MM.1S (cell line): ENCODE measurements around the gene ACOD1.

Experiments used
- DNase-seq: peaks from one replicate; pipeline ENCODE4 v3.0.0-alpha.2; 2015
- H2AFZ ChIP-seq: fragments of 300-600 bp; sonication (generic); 2 replicates; pipeline ENCODE4 v1.6.0; 2016; ENCODE audit warnings: antibody characterized with exemption, low read length
- H3F3A ChIP-seq: fragments of 300-600 bp; sonication (generic); 2 replicates; pipeline ENCODE4 v1.6.1; 2016; ENCODE audit warnings: mild to moderate bottlenecking, antibody characterized with exemption, low read length, moderate library complexity, mixed read lengths; ENCODE audit not compliant: insufficient read depth
- H3K27ac ChIP-seq: fragments of 300-600 bp; sonication (generic); 2 replicates; pipeline ENCODE4 v1.5.1; 2016; ENCODE audit warnings: mild to moderate bottlenecking, low read length
- H3K27me3 ChIP-seq: fragments of 300-600 bp; sonication (generic); replicated peaks from 2 replicates; pipeline ENCODE4 v1.6.0; 2016; ENCODE audit warnings: low read length; ENCODE audit not compliant: insufficient read depth
- H3K36me3 ChIP-seq: fragments of 300-600 bp; sonication (generic); replicated peaks from 2 replicates; pipeline ENCODE4 v1.6.1; 2016; ENCODE audit warnings: mild to moderate bottlenecking, low read length, mixed read lengths; ENCODE audit not compliant: insufficient read depth
- H3K4me1 ChIP-seq: fragments of 300-600 bp; sonication (generic); 2 replicates; pipeline ENCODE4 v1.6.1; 2016; ENCODE audit warnings: low read length, mixed read lengths
- H3K4me2 ChIP-seq: fragments of 300-600 bp; sonication (generic); 2 replicates; pipeline ENCODE4 v1.6.0; 2016; ENCODE audit warnings: low read depth, low read length
- H3K4me3 ChIP-seq: fragments of 300-600 bp; sonication (generic); 2 replicates; pipeline ENCODE4 v1.5.1; 2016; ENCODE audit warnings: low read length, mixed read lengths
- H3K79me2 ChIP-seq: fragments of 300-600 bp; sonication (generic); 2 replicates; pipeline ENCODE4 v1.6.1; 2016; ENCODE audit warnings: mixed run types, low read length, mixed read lengths
- H3K9ac ChIP-seq: fragments of 300-600 bp; sonication (generic); 2 replicates; pipeline ENCODE4 v1.6.1; 2016; ENCODE audit warnings: low read length, mixed read lengths
- H3K9me2 ChIP-seq: fragments of 300-600 bp; sonication (generic); replicated peaks from 2 replicates; pipeline ENCODE4 v1.6.1; 2016; ENCODE audit warnings: mild to moderate bottlenecking, low read length, mixed read lengths; ENCODE audit not compliant: insufficient read depth
- H3K9me3 ChIP-seq: fragments of 300-600 bp; sonication (generic); replicated peaks from 2 replicates; pipeline ENCODE4 v1.6.1; 2016; ENCODE audit warnings: mild to moderate bottlenecking, low read length, mixed read lengths; ENCODE audit not compliant: insufficient read depth
- H4K20me1 ChIP-seq: fragments of 300-600 bp; sonication (generic); 2 replicates; pipeline ENCODE4 v1.6.1; 2016; ENCODE audit warnings: mild to moderate bottlenecking, low read length, moderate library complexity, mixed read lengths; ENCODE audit not compliant: insufficient read depth
- CTCF ChIP-seq: fragments of 300-600 bp; sonication (generic); IDR thresholded peaks from 2 replicates; pipeline ENCODE4 v1.5.1; 2016; ENCODE audit warnings: antibody characterized with exemption, low read length, mixed read lengths
- EZH2 ChIP-seq: fragments of 300-600 bp; sonication (generic); optimal IDR thresholded peaks from 2 replicates; pipeline ENCODE3; 2017; ENCODE audit warnings: low read depth, mild to moderate bottlenecking, antibody characterized with exemption, low read length, mixed read lengths
- EZH2phosphoT487 ChIP-seq: fragments of 300-600 bp; sonication (generic); IDR thresholded peaks from 2 replicates; pipeline ENCODE4 v1.6.1; 2018; ENCODE audit warnings: antibody characterized with exemption, low read length

The ACOD1 gene

GRCh38 chr13:76980075-76980718 lies 31.9 kb downstream of the ACOD1 start:
- H4K20me1 ChIP-seq = no peaks in the 10 kb centered on the region
- H3K4me1 ChIP-seq = no peaks in the 10 kb centered on the region
- peak; percentile 71 for DNase-seq
- no peaks in the 10 kb centered on the region for H3K9me3 ChIP-seq
- H3K9ac ChIP-seq = no peak overlapping the region
- peak overlapping the region; percentile 38; the same call in 1 of the 2 replicates for H3K4me3 ChIP-seq
- peak overlapping the region; percentile 35 for H2AFZ ChIP-seq
- H3F3A ChIP-seq = no peaks in the 10 kb centered on the region
- TF ChIP-seq CTCF (peak; percentile 92), EZH2phosphoT487 (no peak)
- H3K4me2 ChIP-seq = peak overlapping the region; percentile 54
- H3K27ac ChIP-seq = no peak overlapping the region
- no peaks in the 10 kb centered on the region for H3K9me2 ChIP-seq
- H3K79me2 ChIP-seq = no peaks in the 10 kb centered on the region
- H3K27me3 ChIP-seq = no peaks in the 10 kb centered on the region
- H3K36me3 ChIP-seq = no peaks in the 10 kb centered on the region

GRCh38 chr13:76982061-76982460 lies 33.8 kb downstream of the ACOD1 start:
- no peaks in the 10 kb centered on the region for H3K79me2 ChIP-seq
- no peaks in the 10 kb centered on the region for H3K36me3 ChIP-seq
- no peaks in the 10 kb centered on the region for H4K20me1 ChIP-seq
- no peak for TF ChIP-seq EZH2phosphoT487
- no peak for TF ChIP-seq EZH2
- no peak for TF ChIP-seq CTCF
- DNase-seq = no peak
- no peak overlapping the region for H3K9ac ChIP-seq
- no peak overlapping the region for H2AFZ ChIP-seq
- no peaks in the 10 kb centered on the region for H3F3A ChIP-seq
- H3K27ac ChIP-seq = no peak overlapping the region
- no peak overlapping the region for H3K4me2 ChIP-seq
- no peaks in the 10 kb centered on the region for H3K27me3 ChIP-seq
- no peak overlapping the region for H3K4me3 ChIP-seq
- H3K4me1 ChIP-seq = no peaks in the 10 kb centered on the region
- H3K9me2 ChIP-seq = no peaks in the 10 kb centered on the region
- H3K9me3 ChIP-seq = no peaks in the 10 kb centered on the region

- Histone ChIP-seq H2AFZ (no peak overlapping the region), H3K9ac (no peak overlapping the region), H3K9me2 (no peaks in the 10 kb centered on the region), H3F3A (no peaks in the 10 kb centered on the region), H3K27me3 (no peaks in the 10 kb centered on the region), H3K4me1 (no peaks in the 10 kb centered on the region), H3K36me3 (no peaks in the 10 kb centered on the region), H4K20me1 (no peaks in the 10 kb centered on the region), H3K9me3 (no peaks in the 10 kb centered on the region), H3K27ac (no peak overlapping the region), H3K79me2 (no peaks in the 10 kb centered on the region), H3K4me3 (no peak overlapping the region), H3K4me2 (no peak overlapping the region)
- DNase-seq = no peak
- no peak for TF ChIP-seq CTCF
- no peak for TF ChIP-seq EZH2phosphoT487
- no peak for TF ChIP-seq EZH2
Measured at GRCh38 chr13:76983676-76984075, 35.4 kb downstream of the ACOD1 start.
